ENCODE measurements around the gene POTEC.
"Not testable (repeated sequence)": the region's sequence is repeated elsewhere in the genome, so short reads cannot be mapped to it uniquely, and the experiment has no call there.

POTEC gene

GRCh38 chr18:14543446-14543964, at the start of gene POTEC:
TSS of gene POTEC (minus strand) at chr18:14543600. CDS start at chr18:14543146, 454 bp downstream.
- not testable (repeated sequence) for DNase-seq

DNA sequence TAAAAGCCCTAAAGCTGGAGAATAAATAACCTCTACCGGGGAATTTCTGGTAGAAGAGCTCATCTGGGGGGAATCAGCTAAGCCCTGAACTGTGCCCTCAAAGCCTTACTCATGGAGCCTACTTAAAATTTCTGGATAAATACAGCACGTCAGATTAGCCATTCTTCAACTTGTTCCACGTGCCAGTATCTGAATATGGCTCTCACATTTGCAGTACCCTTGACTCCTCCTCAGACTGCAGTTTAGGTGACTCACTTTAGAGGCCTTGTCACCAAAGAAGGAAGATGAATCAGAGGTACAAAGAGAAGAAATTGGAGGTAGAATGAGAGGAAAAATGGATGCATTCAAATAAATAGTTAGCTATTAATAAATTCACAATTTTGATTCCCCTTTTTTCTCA, 34.6 kb upstream of the POTEC start:
- DNase-seq: peak; percentile 70

GRCh38 chr18:14559502-14559901, 16.1 kb upstream of the POTEC start:
- DNase-seq: peak; percentile 49

DNA sequence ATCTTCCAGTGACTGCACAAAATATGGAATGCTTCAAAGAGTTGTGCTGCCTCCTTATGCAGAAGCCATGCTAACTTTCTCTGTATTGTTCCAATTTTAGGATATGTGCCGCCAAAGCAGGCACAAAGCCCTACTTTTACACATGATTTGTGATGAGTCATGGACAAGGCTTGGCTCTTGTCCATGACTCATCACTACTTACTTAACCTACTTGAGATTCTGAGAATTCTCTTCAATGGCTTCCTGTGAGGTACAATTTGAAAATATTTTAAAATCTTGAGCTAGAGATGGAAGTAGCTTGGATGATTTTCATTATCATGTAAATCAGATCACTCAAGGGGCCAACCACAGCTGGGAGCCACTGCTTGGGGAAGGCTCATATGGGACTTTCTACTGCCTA, 11.7 kb downstream of the POTEC start:
- DNase-seq: peak; percentile 2

DNA sequence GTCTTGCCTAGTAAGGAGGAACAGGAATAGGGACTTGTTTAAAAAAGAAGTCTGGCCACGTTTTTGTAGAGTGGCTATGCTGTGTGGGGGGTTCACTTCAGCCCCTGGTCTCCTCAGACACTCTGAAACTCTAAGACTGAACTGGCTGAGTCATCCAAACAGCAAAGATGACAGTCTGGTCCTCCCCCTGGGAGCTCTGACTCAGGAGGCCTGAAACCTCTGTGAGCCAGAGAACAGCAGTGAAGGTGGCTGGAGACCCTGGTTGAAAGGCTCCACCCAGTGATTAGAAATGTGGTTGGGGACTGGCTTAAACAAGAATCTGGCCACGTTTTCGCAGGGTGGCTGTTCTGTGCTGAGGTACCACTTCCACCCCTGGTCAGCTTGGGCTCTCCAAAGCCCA, 32.7 kb downstream of the POTEC start:
- DNase-seq: peak; percentile 32

DNA sequence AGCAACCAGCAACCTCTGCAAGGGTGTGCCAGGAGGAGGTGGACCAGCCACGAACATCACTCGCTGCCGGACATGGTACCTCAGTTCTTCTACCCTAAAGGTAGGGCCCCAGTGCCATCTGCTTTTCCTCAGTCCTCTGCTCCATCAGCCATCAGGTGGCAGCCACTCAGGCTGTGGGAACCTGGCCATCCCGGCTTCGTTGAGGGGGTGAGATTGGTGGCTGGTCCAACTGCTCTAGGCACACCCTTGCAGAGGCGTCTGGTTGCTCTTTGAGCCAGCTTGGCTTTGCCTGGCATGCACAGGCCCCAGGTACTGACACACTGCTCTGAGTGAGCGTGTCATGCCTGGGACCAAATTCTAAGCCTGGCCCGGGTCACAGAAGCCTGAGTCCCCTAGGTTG, 39.7 kb downstream of the POTEC start:
- DNase-seq: not testable (repeated sequence)

- not testable (repeated sequence) for DNase-seq
These were observed 41.5 kb downstream of the POTEC start for GRCh38 chr18:14501894-14502293.

DNA sequence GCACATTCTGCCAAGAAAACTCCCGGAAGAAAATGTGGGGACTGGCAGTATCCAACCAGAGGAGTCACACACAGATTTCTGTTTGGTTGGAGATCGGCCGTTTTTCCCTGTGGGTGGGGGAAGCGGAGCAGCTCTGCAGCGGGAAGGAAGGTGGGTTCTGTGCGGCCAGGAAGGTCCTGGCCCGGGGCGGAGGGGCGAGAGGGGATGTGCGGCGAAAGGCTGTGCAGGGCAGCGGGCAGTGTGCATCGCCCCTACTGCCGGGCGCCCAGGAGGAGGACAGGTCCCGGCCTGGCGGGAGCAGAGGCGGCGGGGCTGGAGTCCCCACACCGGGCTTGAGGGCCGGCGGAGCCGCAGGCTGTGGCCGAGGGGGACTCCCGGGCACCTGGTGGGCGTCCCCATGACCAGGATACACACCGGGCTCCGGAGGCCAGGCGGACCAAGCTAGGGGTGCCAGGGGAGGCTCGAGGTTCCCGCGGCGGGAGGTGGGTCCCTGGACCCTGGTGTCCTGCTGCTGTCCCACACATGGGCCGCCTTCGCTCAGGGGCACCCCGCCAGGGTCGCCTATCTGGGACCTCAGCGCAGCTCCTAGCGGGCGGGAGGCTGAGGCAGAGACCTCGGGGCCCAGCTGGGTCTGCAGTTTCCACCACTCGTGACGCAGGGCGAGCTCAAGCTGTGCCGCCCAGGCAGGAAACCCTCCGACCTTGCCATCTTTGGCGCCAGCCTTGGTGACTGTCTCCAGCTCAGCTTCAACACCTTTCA, 54.0 kb downstream of the POTEC start:
- DNase-seq: not testable (repeated sequence)

DNA sequence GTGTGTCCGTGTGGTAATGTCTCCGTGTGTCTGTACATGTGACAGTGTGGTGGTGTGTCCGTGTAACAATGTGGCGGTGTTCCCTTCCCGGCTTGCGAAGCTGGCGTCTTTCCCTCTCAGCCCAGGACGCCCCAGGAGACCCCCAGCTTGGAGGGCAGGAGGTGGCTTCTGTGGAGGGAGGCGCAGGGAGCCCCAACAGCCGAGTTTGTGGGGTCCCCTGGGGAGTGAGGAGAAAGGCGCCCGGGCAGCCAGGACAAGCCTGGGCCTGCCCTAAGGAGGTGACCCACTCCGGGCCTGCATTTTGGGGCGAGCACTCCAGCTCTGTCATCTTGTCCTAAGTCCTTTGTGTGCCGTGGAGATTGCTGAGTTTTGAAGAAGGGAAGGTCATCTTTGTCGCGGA, 54.6 kb downstream of the POTEC start:
- not testable (repeated sequence) for DNase-seq

DNA sequence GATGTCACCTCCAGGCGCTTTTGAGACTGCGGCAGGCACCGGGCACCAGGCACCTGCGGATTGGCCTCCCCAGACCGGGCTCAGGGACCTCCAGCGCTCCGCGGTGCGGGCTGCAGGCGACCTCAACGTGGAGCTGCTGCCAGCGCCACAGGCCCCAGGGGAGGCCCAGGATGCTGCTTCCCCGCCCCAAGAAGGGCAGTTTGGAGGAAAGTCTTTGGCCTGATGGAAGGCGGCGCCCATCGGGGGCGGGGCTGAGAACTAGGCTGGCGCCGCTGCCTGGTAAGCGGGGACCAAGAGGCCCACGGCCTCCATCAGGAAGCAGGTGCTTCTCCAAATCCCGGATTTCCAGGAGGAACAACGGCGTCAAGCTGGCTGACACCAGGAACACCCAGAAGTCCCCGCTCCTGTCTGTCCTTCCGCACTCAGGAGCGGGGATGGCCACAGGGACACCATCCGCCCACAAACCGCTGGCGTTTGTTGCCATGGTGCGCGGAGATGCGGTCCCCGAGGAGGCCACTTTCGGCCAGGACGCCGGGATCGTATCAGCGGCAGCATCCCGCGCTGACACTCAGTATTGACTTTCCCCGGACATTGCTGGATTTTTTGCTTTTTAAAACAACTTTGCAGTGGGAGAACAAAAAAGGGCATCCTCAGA, 56.3 kb downstream of the POTEC start:
- not testable (repeated sequence) for DNase-seq

- DNase-seq: not testable (repeated sequence)
These were observed 64.3 kb downstream of the POTEC start for GRCh38 chr18:14479076-14479475.

DNA sequence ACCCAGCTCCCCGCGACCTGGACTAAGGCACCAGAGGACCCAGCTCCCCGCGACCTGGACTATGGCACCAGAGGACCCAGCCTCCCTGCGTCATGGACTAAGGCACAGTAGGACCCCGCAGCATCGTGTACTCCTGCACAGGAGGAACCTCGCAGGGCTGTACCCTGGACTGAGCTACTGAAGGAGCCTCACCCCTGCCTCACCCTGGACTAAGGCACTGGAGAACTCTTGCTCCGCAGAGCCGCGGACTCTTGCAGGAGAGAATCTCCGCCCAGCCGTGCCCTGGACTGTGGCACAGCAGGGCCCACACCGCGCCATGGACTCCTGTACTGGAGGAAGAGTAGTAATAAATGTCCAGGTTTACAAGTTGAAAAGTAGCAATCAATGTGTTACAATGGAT, 67.9 kb downstream of the POTEC start:
- DNase-seq: not testable (repeated sequence)

- not testable (repeated sequence) for DNase-seq
These were observed 68.6 kb downstream of the POTEC start for GRCh38 chr18:14474752-14475151.

- not testable (repeated sequence) for DNase-seq
These were observed 69.2 kb downstream of the POTEC start for GRCh38 chr18:14474007-14474720.

GRCh38 chr18:14473250-14474006, 70.0 kb downstream of the POTEC start:
- DNase-seq: not testable (repeated sequence)

GRCh38 chr18:14471286-14471685, 72.1 kb downstream of the POTEC start:
- peak; percentile 1 for DNase-seq

GRCh38 chr18:14470446-14470845, 73.0 kb downstream of the POTEC start:
- DNase-seq: peak; percentile 31

- DNase-seq: peak; percentile 95
These were observed 73.4 kb downstream of the POTEC start for GRCh38 chr18:14470046-14470445.

DNA sequence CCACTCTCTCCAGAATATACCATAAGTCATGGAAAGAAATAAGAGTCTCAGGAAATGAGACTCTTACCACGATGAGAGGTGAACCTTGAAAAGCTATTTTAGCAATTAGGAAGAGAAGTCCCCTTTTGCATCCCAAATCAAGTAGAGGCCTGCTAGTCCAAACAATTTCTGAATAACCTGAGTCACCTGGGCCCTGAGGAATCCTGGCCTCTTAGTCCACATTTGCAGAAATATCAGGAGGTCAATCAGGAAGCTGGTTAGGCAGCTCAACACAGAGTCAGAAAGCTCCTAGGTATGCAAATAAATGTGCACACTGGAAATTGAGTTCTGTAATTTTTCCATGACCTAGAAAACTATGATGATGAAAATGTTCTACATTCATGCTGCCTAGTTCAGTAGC, 77.4 kb downstream of the POTEC start:
- not testable (repeated sequence) for DNase-seq
